K562 (cell line): ENCODE data around the gene C12orf42. TPM values are rescaled to one million over a fixed set of nuclear protein-coding genes. Genes with fewer than 3 reads are reported as not detected.

Source experiments
- ATAC-seq: fragments of 200-7000 bp; cut with Tn5 transposase; 3 replicates; pipeline ENCODE4 v1.9.1; 2020; ENCODE audit warnings: moderate library complexity
- BruUV-seq: library from RNA; stranded (reverse); fragments of 400-500 nt; replicated peaks from 2 replicates; lab custom pipeline; 2021; lab: Mats Ljungman, UMichigan
- CTCF ChIA-PET: fragments of 300-600 bp; formaldehyde crosslinking; extraction: SDS; loops from one replicate; lab custom pipeline; 2021; ENCODE audit warnings: low intra/inter-chr PET ratio; lab: Yijun Ruan, JAX
- POLR2A ChIA-PET: fragments of 300-600, 350-650 bp; sonication (Branson Sonifier 250); formaldehyde crosslinking; extraction: SDS; loops from one replicate; lab custom pipeline; 2021; ENCODE audit warnings: antibody characterized with exemption, inconsistent platforms; lab: Yijun Ruan, JAX
- DNase-seq, 4 experiments: peaks; one replicate each; pipeline versions ENCODE4 v3.0.0 to v3.0.0-alpha.2; 2011 to 2018; ENCODE audit warnings: low spot score in 3 of 4, mixed read lengths in 3 of 4; ENCODE audit errors: extremely low read depth in 1 of 4
- FAIRE-seq: peaks from 2 replicates; lab custom pipeline; 2011; peaks lifted over from hg19 to GRCh38; lab: Jason Lieb, UNC
- H2AFZ ChIP-seq: 2 replicates; pipeline ENCODE4 v1.6.0; 2011; ENCODE audit warnings: low read depth, low read length, control low read depth, inconsistent platforms
- H3K27ac ChIP-seq: fragments of 200-600 bp; 3 replicates; pipeline ENCODE4 v1.8.0; 2011; ENCODE audit warnings: low read depth, mild to moderate bottlenecking, control low read depth, inconsistent platforms, low read length, moderate library complexity, mixed read lengths; ENCODE audit errors: extremely low read depth
- H3K27me3 ChIP-seq, 2 experiments: fragments of 300-600 bp in 1 of 2; 2 replicates in 1 of 2; 3 replicates in 1 of 2; pipeline versions ENCODE4 v1.6.0 to v1.8.0; 2011; ENCODE audit warnings: inconsistent platforms in 2 of 2, low read length in 2 of 2, mild to moderate bottlenecking in 1 of 2, mixed read lengths in 1 of 2, moderate library complexity in 1 of 2; ENCODE audit not compliant: control insufficient read depth in 2 of 2, insufficient read depth in 2 of 2
- H3K36me3 ChIP-seq: fragments of 300-600 bp; 3 replicates; pipeline ENCODE4 v1.8.0; 2011; ENCODE audit warnings: mild to moderate bottlenecking, low read length, inconsistent platforms; ENCODE audit not compliant: control insufficient read depth, insufficient read depth
- H3K4me1 ChIP-seq, 2 experiments: fragments of 200-600 bp in 1 of 2; replicated peaks in 1 of 2; 2 replicates in 1 of 2; 3 replicates in 1 of 2; pipeline versions ENCODE4 v1.5.1 to v1.8.0; 2011; ENCODE audit warnings: inconsistent platforms in 2 of 2, low read length in 2 of 2, mild to moderate bottlenecking in 1 of 2, mixed read lengths in 1 of 2, moderate library complexity in 1 of 2; ENCODE audit not compliant: control insufficient read depth in 2 of 2, insufficient read depth in 2 of 2
- H3K4me2 ChIP-seq: 2 replicates; pipeline ENCODE4 v1.6.1; 2011; ENCODE audit warnings: low read length, control low read depth, inconsistent platforms, mixed read lengths; ENCODE audit not compliant: insufficient read depth
- H3K4me3 ChIP-seq: fragments of 200-600 bp; sonication (generic), shearing (Covaris generic); 2 replicates; pipeline ENCODE4 v1.5.1; 2016; ENCODE audit warnings: control low read depth, inconsistent platforms
- H3K79me2 ChIP-seq: fragments of 200-600 bp; 3 replicates; pipeline ENCODE4 v1.8.0; 2011; ENCODE audit warnings: low read length, inconsistent platforms; ENCODE audit not compliant: control insufficient read depth, insufficient read depth
- H3K9ac ChIP-seq, 2 experiments: 2 replicates each; pipeline versions ENCODE4 v1.6.0 to v1.6.1; 2011; ENCODE audit warnings: low read depth in 2 of 2, low read length in 2 of 2, control low read depth in 1 of 2, inconsistent platforms in 1 of 2, mild to moderate bottlenecking in 1 of 2, mixed read lengths in 1 of 2; ENCODE audit not compliant: insufficient read depth in 1 of 2
- H3K9me1 ChIP-seq: one replicate; pipeline ENCODE4 v1.6.0; 2011; ENCODE audit warnings: inconsistent platforms, mild to moderate bottlenecking, low read length, moderate library complexity; ENCODE audit not compliant: control insufficient read depth, insufficient read depth
- H3K9me3 ChIP-seq: replicated peaks from 2 replicates; pipeline ENCODE4 v1.5.1; 2011; ENCODE audit warnings: low read depth, low read length, inconsistent platforms; ENCODE audit not compliant: control insufficient read depth, insufficient read depth
- H4K20me1 ChIP-seq: replicated peaks from 2 replicates; pipeline ENCODE4 v1.6.1; 2011; ENCODE audit warnings: low read length, inconsistent platforms, mixed read lengths; ENCODE audit not compliant: control insufficient read depth, insufficient read depth
- ARHGAP35 ChIP-seq: fragments of 450-650 bp; IDR thresholded peaks from 2 replicates; pipeline ENCODE4 v1.6.1; 2018; ENCODE audit not compliant: partially characterized antibody
- CBFB ChIP-seq: sonication (generic); formaldehyde crosslinking; IDR thresholded peaks from 2 replicates; pipeline ENCODE4 v1.4.0; 2020; ENCODE audit warnings: mild to moderate bottlenecking, missing genetic modification reagents
- ESRRB ChIP-seq: fragments of 250-450 bp; sonication (Bioruptor Pico); IDR thresholded peaks from 2 replicates; pipeline ENCODE4 v1.5.0; 2020; ENCODE audit warnings: mild to moderate bottlenecking, moderate library complexity, borderline replicate concordance
- HSF4 ChIP-seq: fragments of 250-450 bp; sonication (Bioruptor Pico); IDR thresholded peaks from 2 replicates; pipeline ENCODE4 v2.1.2; 2022; ENCODE audit warnings: mild to moderate bottlenecking, moderate library complexity, borderline replicate concordance
- L3MBTL2 ChIP-seq: fragments of 450-650 bp; IDR thresholded peaks from 2 replicates; pipeline ENCODE4 v1.6.1; 2016; ENCODE audit warnings: mild to moderate bottlenecking, moderate library complexity
- LARP7 ChIP-seq: fragments of 450-650 bp; IDR thresholded peaks from 2 replicates; pipeline ENCODE4 v1.6.1; 2016
- PHF8 ChIP-seq: fragments of 200-600 bp; sonication (generic); IDR thresholded peaks from 2 replicates; pipeline ENCODE4 v1.6.1; 2012; ENCODE audit warnings: mixed run types, mild to moderate bottlenecking, inconsistent platforms, low read length, moderate library complexity, borderline replicate concordance
- SAP30 ChIP-seq: fragments of 200-600 bp; sonication (generic); IDR thresholded peaks from 2 replicates; pipeline ENCODE4 v1.6.1; 2012; ENCODE audit warnings: borderline replicate concordance, low read depth, mild to moderate bottlenecking, moderate library complexity, low read length, control low read depth, inconsistent platforms; ENCODE audit not compliant: insufficient read depth, poor library complexity, severe bottlenecking
- ZNF217 ChIP-seq: sonication (generic); formaldehyde crosslinking; IDR thresholded peaks from 2 replicates; pipeline ENCODE4 v1.8.0; 2022; ENCODE audit warnings: mild to moderate bottlenecking, missing genetic modification reagents
- ZNF253 ChIP-seq: fragments of 250-450 bp; sonication (Bioruptor Pico); conservative IDR thresholded peaks from 2 replicates; pipeline ENCODE4 v1.6.1; 2021; ENCODE audit warnings: mild to moderate bottlenecking
- ZNF507 ChIP-seq: conservative IDR thresholded peaks from 2 replicates; pipeline ENCODE4 v1.6.1; 2017; ENCODE audit warnings: missing genetic modification characterization, missing compliant biosample characterization
- WGBS: fragments of 100-300 bp; shearing (Covaris generic); methylation state at CpG from one replicate; pipeline ENCODE4 v1.1.6; 2016; ENCODE audit warnings: low coverage, mixed read lengths; ENCODE audit not compliant: insufficient coverage; ENCODE audit errors: missing lambda C conversion rate; 5-methylcytosine and 5-hydroxymethylcytosine counted together
- in situ Hi-C: fragments of 300-500 bp; cut with MboI; formaldehyde crosslinking; loops from 4 replicates; pipeline ENCODE4 v1.15.0; 2018; ENCODE audit warnings: inconsistent platforms, mixed read lengths
- intact Hi-C: fragments of 100-400 bp; cut with micrococcal nuclease; formaldehyde crosslinking; loops from 2 replicates; pipeline ENCODE4 v1.14.2; 2022
- polyA plus RNA-seq, 8 experiments: library from polyadenylated mRNA; depleted of rRNA in 4 of 8; stranded (reverse) in 5 of 8; unstranded in 3 of 8; fragments of >200 nt; fragmentation: Nextera tagmentation in 2 of 8; fragmentation: Illumina TruSeq in 1 of 8; extraction: Ambion mirVana in 2 of 8; extraction: Trizol in 1 of 8; gene quantifications; 2 replicates each; pipeline versions ENCODE4 v1.2.1 to v1.2.3, GENCODE V29; 2011 to 2014; ENCODE audit warnings: inconsistent platforms in 1 of 8, missing spikeins in 1 of 8
- total RNA-seq, 7 experiments: library from RNA; depleted of rRNA in 6 of 7; stranded (reverse); fragments of >200 nt in 6 of 7; fragmentation: Illumina TruSeq in 2 of 7; extraction: Trizol in 2 of 7; gene quantifications; 2 replicates each; pipeline versions ENCODE4 v1.2.1 to v1.2.3, GENCODE V29; 2011 to 2021; ENCODE audit warnings: low replicate concordance in 1 of 7
- TF ChIP-seq, protein P1 (sequence below): fragments of 450-650 bp; formaldehyde crosslinking; IDR thresholded peaks from 2 replicates; pipeline ENCODE4 v1.4.0; 2020; ENCODE audit warnings: mild to moderate bottlenecking
- TF ChIP-seq, protein P2 (sequence below): fragments of 200-800 bp; sonication (Bioruptor generic); IDR thresholded peaks from 2 replicates; pipeline ENCODE4 v1.6.1; 2017; ENCODE audit warnings: missing genetic modification characterization, missing compliant biosample characterization
- TF ChIP-seq, protein P3 (sequence below): sonication (generic); formaldehyde crosslinking; IDR thresholded peaks from 2 replicates; pipeline ENCODE4 v1.4.0; 2020; ENCODE audit warnings: mild to moderate bottlenecking, missing genetic modification reagents
- TF ChIP-seq, protein P4 (sequence below), 2 experiments: fragments of 150-350 bp in 1 of 2; IDR thresholded peaks; 2 replicates each; pipeline ENCODE4 v1.6.1; 2012 to 2016; ENCODE audit warnings: low read depth in 2 of 2, low read length in 2 of 2, mild to moderate bottlenecking in 1 of 2, moderate library complexity in 1 of 2

The C12orf42 gene
- total and polyA plus RNA-seq, 9 of the 15 experiments (the other 6 are each of a cell fraction or from before 2014, with no cell fraction given), result not detected

DNA sequence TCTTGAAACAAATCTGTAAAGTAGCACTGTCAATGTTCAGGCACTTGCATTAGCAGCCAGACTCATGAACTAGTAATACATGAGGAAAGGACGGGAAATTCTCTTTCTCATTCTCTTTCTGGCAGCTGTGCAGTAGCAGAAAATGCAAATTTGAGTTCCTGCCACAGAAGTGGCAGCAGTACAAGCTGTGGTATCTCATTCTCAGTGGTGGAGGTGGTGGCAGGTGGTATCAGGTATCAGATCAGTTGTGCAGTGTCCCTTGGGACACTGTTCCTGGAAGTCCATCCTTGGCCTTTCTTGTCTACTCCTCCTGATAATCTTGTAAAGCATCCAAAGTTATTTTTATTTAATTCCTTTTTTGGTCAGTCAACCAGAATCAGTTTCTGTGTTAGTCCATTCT, 103.0 kb downstream of the C12orf42 start:
- DNase-seq (no peak), FAIRE-seq (no peak), ATAC-seq (no peak)
- intact Hi-C loops (no loop called here), in situ Hi-C loops (no loop called here)
- CTCF ChIA-PET, result no interaction called here
- BruUV-seq, result no TSS peak
- H3K79me2 ChIP-seq, result no peaks in the 10 kb centered on the region
- H4K20me1 ChIP-seq, result no peaks in the 10 kb centered on the region
- POLR2A ChIA-PET, result no interaction called here
- H3K4me1 ChIP-seq, result no peaks in the 10 kb centered on the region
- no peaks in the 10 kb centered on the region; the same call in 1 of the 2 replicates for H3K9me3 ChIP-seq
- no peaks in the 10 kb centered on the region for H3K36me3 ChIP-seq
- 0% methylated on average over 1 of the region's 1 CpG for WGBS
- no peak overlapping the region for H3K9ac ChIP-seq
- no peaks in the 10 kb centered on the region for H3K27me3 ChIP-seq
- no peak overlapping the region for H3K4me2 ChIP-seq
- H3K27ac ChIP-seq, result no peak overlapping the region
- no peak overlapping the region for H2AFZ ChIP-seq
- H3K9me1 ChIP-seq, result no peaks in the 10 kb centered on the region
- no peak overlapping the region for H3K4me3 ChIP-seq
- TF ChIP-seq SAP30 (no peak), CBFB (no peak), ZNF217 (CRISPR knock-in tag) (no peak), HSF4 (CRISPR knock-in tag) (no peak), ZNF507 (no peak), ARHGAP35 (no peak), PHF8 (no peak), ESRRB (CRISPR knock-in tag) (no peak), L3MBTL2 (no peak), ZNF253 (CRISPR knock-in tag) (no peak), LARP7 (no peak)
- TF ChIP-seq, protein P1, sequence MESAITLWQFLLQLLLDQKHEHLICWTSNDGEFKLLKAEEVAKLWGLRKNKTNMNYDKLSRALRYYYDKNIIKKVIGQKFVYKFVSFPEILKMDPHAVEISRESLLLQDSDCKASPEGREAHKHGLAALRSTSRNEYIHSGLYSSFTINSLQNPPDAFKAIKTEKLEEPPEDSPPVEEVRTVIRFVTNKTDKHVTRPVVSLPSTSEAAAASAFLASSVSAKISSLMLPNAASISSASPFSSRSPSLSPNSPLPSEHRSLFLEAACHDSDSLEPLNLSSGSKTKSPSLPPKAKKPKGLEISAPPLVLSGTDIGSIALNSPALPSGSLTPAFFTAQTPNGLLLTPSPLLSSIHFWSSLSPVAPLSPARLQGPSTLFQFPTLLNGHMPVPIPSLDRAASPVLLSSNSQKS (CRISPR knock-in tag), result no peak
- TF ChIP-seq, protein P2, sequence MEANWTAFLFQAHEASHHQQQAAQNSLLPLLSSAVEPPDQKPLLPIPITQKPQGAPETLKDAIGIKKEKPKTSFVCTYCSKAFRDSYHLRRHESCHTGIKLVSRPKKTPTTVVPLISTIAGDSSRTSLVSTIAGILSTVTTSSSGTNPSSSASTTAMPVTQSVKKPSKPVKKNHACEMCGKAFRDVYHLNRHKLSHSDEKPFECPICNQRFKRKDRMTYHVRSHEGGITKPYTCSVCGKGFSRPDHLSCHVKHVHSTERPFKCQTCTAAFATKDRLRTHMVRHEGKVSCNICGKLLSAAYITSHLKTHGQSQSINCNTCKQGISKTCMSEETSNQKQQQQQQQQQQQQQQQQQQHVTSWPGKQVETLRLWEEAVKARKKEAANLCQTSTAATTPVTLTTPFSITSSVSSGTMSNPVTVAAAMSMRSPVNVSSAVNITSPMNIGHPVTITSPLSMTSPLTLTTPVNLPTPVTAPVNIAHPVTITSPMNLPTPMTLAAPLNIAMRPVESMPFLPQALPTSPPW (CRISPR knock-in tag), result no peak
- TF ChIP-seq, protein P3, sequence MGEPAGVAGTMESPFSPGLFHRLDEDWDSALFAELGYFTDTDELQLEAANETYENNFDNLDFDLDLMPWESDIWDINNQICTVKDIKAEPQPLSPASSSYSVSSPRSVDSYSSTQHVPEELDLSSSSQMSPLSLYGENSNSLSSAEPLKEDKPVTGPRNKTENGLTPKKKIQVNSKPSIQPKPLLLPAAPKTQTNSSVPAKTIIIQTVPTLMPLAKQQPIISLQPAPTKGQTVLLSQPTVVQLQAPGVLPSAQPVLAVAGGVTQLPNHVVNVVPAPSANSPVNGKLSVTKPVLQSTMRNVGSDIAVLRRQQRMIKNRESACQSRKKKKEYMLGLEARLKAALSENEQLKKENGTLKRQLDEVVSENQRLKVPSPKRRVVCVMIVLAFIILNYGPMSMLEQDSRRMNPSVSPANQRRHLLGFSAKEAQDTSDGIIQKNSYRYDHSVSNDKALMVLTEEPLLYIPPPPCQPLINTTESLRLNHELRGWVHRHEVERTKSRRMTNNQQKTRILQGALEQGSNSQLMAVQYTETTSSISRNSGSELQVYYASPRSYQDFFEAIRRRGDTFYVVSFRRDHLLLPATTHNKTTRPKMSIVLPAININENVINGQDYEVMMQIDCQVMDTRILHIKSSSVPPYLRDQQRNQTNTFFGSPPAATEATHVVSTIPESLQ (CRISPR knock-in tag), result no peak
- TF ChIP-seq, protein P4, sequence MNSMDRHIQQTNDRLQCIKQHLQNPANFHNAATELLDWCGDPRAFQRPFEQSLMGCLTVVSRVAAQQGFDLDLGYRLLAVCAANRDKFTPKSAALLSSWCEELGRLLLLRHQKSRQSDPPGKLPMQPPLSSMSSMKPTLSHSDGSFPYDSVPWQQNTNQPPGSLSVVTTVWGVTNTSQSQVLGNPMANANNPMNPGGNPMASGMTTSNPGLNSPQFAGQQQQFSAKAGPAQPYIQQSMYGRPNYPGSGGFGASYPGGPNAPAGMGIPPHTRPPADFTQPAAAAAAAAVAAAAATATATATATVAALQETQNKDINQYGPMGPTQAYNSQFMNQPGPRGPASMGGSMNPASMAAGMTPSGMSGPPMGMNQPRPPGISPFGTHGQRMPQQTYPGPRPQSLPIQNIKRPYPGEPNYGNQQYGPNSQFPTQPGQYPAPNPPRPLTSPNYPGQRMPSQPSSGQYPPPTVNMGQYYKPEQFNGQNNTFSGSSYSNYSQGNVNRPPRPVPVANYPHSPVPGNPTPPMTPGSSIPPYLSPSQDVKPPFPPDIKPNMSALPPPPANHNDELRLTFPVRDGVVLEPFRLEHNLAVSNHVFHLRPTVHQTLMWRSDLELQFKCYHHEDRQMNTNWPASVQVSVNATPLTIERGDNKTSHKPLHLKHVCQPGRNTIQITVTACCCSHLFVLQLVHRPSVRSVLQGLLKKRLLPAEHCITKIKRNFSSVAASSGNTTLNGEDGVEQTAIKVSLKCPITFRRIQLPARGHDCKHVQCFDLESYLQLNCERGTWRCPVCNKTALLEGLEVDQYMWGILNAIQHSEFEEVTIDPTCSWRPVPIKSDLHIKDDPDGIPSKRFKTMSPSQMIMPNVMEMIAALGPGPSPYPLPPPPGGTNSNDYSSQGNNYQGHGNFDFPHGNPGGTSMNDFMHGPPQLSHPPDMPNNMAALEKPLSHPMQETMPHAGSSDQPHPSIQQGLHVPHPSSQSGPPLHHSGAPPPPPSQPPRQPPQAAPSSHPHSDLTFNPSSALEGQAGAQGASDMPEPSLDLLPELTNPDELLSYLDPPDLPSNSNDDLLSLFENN (IDR thresholded peaks at IDR 0.05; ENCODE audit: low read depth in 2 of 2, low read length in 2 of 2), result no peak
